ENCODE results near the gene NANOG. TPM values are rescaled to one million over a fixed set of nuclear protein-coding genes. Genes with fewer than 3 reads are reported as not detected.
"Not testable (repeated sequence)": the region's sequence is repeated elsewhere in the genome, so short reads cannot be mapped to it uniquely, and the experiment has no call there.

The NANOG gene
- total and polyA plus RNA-seq, 4 donors = 0.32 to 0.57 TPM; not detected in 2

DNA sequence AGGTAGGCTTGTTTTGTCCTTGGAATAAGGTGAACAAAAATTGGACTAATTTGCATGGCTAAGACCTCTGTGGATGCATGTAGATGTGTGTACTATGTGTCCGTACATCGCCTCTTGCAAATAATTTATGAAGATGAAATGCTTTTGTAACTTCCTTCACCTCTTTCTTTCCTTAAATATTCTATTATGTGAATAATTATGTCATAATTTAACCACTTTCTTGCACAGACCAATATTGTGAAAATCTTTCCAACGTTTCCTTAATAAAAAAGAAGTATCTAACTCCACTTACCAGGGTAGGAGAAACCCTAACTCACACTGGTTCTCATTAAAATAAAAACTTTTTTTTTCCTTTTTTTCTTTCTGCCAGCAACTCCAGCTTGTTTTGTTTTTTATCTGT is 4.0 kb downstream of the NANOG start:
- no peak overlapping the region for H3K27ac ChIP-seq (ENCODE audit: low read depth in 1 of 2, low read length in 2 of 2)
- ATAC-seq (ENCODE audit: low FRiP score) = no peak
- H3K36me3 ChIP-seq (ENCODE audit: control insufficient read depth in 1 of 2, insufficient read depth in 2 of 2, low read length in 1 of 2) = no peaks in the 10 kb centered on the region
- no peaks in the 10 kb centered on the region for H3K4me1 ChIP-seq (ENCODE audit: control insufficient read depth in 1 of 2, insufficient read depth in 2 of 2, low read length in 2 of 2)
- intact Hi-C loops (cut with DNase I) = no loop called here
- DNase-seq = no peak
- 47 to 77% methylated on average over 3 of the region's 3 CpGs for WGBS, 2 donors
- H3K9me3 ChIP-seq (ENCODE audit: control insufficient read depth, low read length) = no peaks in the 10 kb centered on the region
- no peak overlapping the region for H3K4me3 ChIP-seq (ENCODE audit: low read length in 2 of 2)
- no peaks in the 10 kb centered on the region for H3K27me3 ChIP-seq (ENCODE audit: control insufficient read depth in 1 of 2, insufficient read depth in 2 of 2, low read length in 1 of 2)

DNA sequence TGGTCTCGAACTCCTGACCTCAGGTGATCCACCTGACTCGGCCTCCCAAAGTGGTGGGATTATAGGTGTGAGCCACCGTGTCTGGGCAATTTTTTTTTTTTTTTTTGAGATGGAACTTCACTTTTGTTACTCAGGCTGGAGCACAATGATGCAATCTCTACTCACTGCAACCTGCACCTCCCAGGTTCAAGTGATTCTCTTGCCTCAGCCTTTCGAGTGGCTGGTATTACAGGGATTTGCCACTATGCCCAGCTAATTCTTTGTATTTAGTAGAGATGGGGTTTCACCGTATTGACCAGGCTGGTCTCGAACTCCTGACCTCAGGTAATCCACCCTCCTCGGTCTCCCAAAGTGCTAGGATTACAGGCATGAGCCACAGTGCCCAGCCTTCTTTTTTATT is 8.1 kb downstream of the NANOG start:
- H3K36me3 ChIP-seq (ENCODE audit: control insufficient read depth in 1 of 2, insufficient read depth in 2 of 2, low read length in 1 of 2); H3K27me3 ChIP-seq (ENCODE audit: control insufficient read depth in 1 of 2, insufficient read depth in 2 of 2, low read length in 1 of 2); intact Hi-C loops (cut with DNase I); DNase-seq; H3K27ac ChIP-seq (ENCODE audit: low read depth in 1 of 2, low read length in 2 of 2); H3K4me1 ChIP-seq (ENCODE audit: control insufficient read depth in 1 of 2, insufficient read depth in 2 of 2, low read length in 2 of 2); H3K9me3 ChIP-seq (ENCODE audit: control insufficient read depth, low read length); ATAC-seq (ENCODE audit: low FRiP score); H3K4me3 ChIP-seq (ENCODE audit: low read length in 2 of 2): not testable (repeated sequence)
- WGBS, 2 donors = 91 to 94% methylated on average over 6 to 7 of the region's 7 CpGs

DNA sequence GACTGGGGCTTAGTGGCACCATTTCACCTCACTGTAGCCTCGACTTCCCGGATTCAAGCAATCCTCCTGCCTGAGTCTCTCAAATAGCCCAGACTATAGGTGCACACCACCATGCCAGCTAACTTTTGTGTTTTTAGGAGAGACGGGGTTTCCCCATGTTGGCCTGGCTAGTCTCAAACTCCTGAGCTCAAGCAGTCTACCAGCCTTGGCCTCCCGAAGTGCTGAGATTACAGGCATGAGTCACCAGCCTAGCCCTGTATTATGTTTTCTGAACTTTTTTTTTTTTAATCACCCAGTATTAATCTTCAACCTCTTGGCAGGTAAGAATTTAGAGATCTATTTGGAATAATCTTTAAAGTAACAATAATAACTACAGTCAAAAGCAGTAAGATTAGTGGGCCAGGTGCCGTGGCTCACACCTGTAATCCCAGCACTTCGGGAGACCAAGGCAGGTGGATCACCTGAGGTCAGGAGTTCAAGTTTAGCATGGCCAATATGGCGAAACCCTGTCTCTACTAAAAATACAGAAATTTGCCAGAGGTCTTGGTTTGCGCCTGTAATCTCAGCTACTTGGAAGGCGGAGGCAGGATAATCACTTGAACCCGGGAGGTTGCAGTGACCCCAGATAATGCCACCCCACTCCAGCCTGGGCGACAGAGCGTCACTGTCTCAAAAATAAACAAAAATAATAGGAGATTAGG is 8.6 kb downstream of the NANOG start:
- WGBS, 2 donors = 48 to 52% methylated on average over 12 of the region's 12 CpGs
- ATAC-seq (ENCODE audit: low FRiP score) (no peak), DNase-seq (no peak)

DNA sequence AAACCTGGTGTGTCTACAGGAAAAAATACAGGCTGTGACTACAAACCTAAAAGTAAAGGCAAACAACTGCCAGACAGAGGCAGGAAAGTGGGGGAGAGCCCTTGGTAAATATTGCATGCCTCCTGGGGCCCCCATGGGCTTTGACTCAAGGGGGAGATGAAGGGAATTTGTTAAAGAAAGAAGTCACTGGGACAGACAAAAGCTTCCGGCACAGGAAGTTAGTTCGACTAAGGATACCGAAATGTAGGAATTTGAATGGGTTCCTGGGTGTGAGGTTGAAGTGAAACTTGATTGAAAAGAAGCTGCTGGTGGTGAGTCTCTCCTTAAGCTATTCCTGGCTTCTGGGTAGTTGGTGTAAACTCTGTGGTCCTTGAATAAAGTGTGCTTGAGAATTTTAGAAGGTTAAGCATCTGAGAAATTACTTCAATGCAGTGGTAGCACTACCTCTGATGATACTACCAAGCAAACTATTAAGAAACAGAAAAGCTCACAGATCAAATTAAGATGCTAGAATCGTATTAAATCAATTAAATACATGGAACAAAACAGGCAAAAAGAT is 9.6 kb downstream of the NANOG start:
- H3K36me3 ChIP-seq (ENCODE audit: control insufficient read depth in 1 of 2, insufficient read depth in 2 of 2, low read length in 1 of 2); H3K4me3 ChIP-seq (ENCODE audit: low read length in 2 of 2); intact Hi-C loops (cut with DNase I); DNase-seq; H3K9me3 ChIP-seq (ENCODE audit: control insufficient read depth, low read length); ATAC-seq (ENCODE audit: low FRiP score); H3K27ac ChIP-seq (ENCODE audit: low read depth in 1 of 2, low read length in 2 of 2); H3K27me3 ChIP-seq (ENCODE audit: control insufficient read depth in 1 of 2, insufficient read depth in 2 of 2, low read length in 1 of 2); H3K4me1 ChIP-seq (ENCODE audit: control insufficient read depth in 1 of 2, insufficient read depth in 2 of 2, low read length in 2 of 2): not testable (repeated sequence)
- WGBS, 2 donors = 73% methylated on average over 1 of the region's 4 CpGs

More for the DNA sequence above, 8.6 kb downstream of the NANOG start:
- intact Hi-C loops (cut with DNase I) = no loop called here
- Histone ChIP-seq H3K27me3 (ENCODE audit: control insufficient read depth in 1 of 2, insufficient read depth in 2 of 2, low read length in 1 of 2) (no peaks in the 10 kb centered on the region), H3K36me3 (ENCODE audit: control insufficient read depth in 1 of 2, insufficient read depth in 2 of 2, low read length in 1 of 2) (no peaks in the 10 kb centered on the region), H3K27ac (ENCODE audit: low read depth in 1 of 2, low read length in 2 of 2) (no peak overlapping the region), H3K9me3 (ENCODE audit: control insufficient read depth, low read length) (no peaks in the 10 kb centered on the region), H3K4me1 (ENCODE audit: control insufficient read depth in 1 of 2, insufficient read depth in 2 of 2, low read length in 2 of 2) (no peaks in the 10 kb centered on the region), H3K4me3 (ENCODE audit: low read length in 2 of 2) (no peak overlapping the region)

DNA sequence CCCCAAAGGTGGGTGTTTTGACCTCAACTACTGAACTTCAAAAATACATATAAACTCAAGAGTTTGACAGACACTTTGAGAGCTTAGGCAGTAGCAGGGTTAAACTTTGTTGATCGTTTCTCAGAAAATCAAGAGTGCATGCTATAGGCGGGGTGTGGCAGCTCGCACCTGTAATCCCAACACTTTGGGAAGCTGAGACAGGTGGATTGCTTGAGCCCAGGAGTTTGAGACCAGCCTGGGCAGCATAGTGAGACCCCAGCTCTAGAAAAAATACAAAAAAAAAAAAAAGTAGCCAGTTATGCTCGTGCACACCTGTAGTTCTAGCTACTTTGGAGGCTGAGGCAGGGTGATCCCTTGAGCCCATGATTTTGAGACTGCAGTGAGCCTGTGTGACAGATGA is 12.3 kb downstream of the NANOG start:
- Histone ChIP-seq H3K4me1 (ENCODE audit: control insufficient read depth in 1 of 2, insufficient read depth in 2 of 2, low read length in 2 of 2) (no peaks in the 10 kb centered on the region), H3K36me3 (ENCODE audit: control insufficient read depth in 1 of 2, insufficient read depth in 2 of 2, low read length in 1 of 2) (no peaks in the 10 kb centered on the region)

DNA sequence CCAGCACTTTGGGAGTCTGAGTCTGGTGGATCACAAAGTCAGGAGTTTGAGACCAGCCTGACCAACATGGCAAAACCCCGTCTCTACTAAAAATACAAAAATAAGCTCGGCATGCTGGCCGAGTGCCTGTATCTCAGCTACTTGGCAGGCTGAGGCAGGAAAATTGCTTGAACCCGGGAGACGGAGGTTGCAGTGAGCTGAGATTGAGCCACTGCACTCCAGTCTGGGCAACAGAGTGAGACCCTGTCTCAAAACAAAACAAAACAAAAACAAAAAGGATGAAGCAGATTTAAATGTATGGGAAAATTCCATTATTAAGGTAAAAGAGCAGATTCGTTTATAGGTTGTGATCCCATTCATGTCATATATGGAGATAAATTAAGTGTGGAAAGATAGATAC is 17.1 kb downstream of the NANOG start:
- H3K36me3 ChIP-seq (ENCODE audit: control insufficient read depth in 1 of 2, insufficient read depth in 2 of 2, low read length in 1 of 2); H3K4me1 ChIP-seq (ENCODE audit: control insufficient read depth in 1 of 2, insufficient read depth in 2 of 2, low read length in 2 of 2); H3K9me3 ChIP-seq (ENCODE audit: control insufficient read depth, low read length); H3K27ac ChIP-seq (ENCODE audit: low read depth in 1 of 2, low read length in 2 of 2); DNase-seq; ATAC-seq (ENCODE audit: low FRiP score); H3K27me3 ChIP-seq (ENCODE audit: control insufficient read depth in 1 of 2, insufficient read depth in 2 of 2, low read length in 1 of 2); H3K4me3 ChIP-seq (ENCODE audit: low read length in 2 of 2); intact Hi-C loops (cut with DNase I): not testable (repeated sequence)
- 8 to 9% methylated on average over 6 of the region's 6 CpGs for whole genome bisulfite sequencing, 2 donors

More for the DNA sequence above, 12.3 kb downstream of the NANOG start:
- Histone ChIP-seq H3K27me3 (ENCODE audit: control insufficient read depth in 1 of 2, insufficient read depth in 2 of 2, low read length in 1 of 2) (no peaks in the 10 kb centered on the region), H3K27ac (ENCODE audit: low read depth in 1 of 2, low read length in 2 of 2) (no peak overlapping the region), H3K9me3 (ENCODE audit: control insufficient read depth, low read length) (no peaks in the 10 kb centered on the region), H3K4me3 (ENCODE audit: low read length in 2 of 2) (no peak overlapping the region)
- 55 to 58% methylated on average over 4 of the region's 4 CpGs for WGBS, 2 donors
- ATAC-seq (ENCODE audit: low FRiP score) (no peak), DNase-seq (no peak)
- intact Hi-C loops (cut with DNase I) = no loop called here

DNA sequence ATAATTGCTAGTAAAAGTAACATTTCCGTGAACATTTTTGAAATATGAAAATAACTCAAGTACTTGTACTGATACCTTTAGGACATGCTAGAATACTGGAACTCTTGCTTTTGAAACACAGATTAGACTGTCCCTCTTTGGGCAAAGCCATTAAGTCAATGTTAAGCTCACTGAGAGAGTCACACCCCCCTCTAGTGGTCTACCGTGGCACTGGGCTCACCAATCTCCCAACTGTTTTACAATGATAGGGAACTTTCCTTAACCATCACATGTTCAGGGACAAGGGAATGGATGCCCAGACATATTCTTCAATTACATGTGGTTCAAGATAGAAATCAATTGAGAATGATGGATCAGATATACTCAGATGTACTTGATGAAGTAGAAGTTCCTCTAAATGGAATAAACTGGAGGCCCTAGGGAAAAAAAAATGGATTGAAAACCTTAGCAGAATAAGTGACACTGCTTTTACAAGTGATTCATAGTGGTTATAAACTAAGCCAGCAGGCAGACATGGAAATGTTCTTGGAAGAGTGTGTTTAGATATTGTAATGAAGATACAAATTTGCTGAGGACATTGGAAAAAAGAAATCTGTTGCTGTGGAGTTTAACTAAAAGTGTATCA is 17.8 kb downstream of the NANOG start:
- Histone ChIP-seq H3K4me3 (ENCODE audit: low read length in 2 of 2) (no peak overlapping the region), H3K36me3 (ENCODE audit: control insufficient read depth in 1 of 2, insufficient read depth in 2 of 2, low read length in 1 of 2) (no peaks in the 10 kb centered on the region), H3K4me1 (ENCODE audit: control insufficient read depth in 1 of 2, insufficient read depth in 2 of 2, low read length in 2 of 2) (no peaks in the 10 kb centered on the region), H3K27me3 (ENCODE audit: control insufficient read depth in 1 of 2, insufficient read depth in 2 of 2, low read length in 1 of 2) (no peaks in the 10 kb centered on the region), H3K9me3 (ENCODE audit: control insufficient read depth, low read length) (no peaks in the 10 kb centered on the region), H3K27ac (ENCODE audit: low read depth in 1 of 2, low read length in 2 of 2) (no peak overlapping the region)
- DNase-seq (peak; percentile 68 to 80), ATAC-seq (ENCODE audit: low FRiP score) (peak; percentile 84)
- intact Hi-C loops (cut with DNase I) = no loop called here
- WGBS, 2 donors = 1 to 3% methylated on average over 2 of the region's 2 CpGs

DNA sequence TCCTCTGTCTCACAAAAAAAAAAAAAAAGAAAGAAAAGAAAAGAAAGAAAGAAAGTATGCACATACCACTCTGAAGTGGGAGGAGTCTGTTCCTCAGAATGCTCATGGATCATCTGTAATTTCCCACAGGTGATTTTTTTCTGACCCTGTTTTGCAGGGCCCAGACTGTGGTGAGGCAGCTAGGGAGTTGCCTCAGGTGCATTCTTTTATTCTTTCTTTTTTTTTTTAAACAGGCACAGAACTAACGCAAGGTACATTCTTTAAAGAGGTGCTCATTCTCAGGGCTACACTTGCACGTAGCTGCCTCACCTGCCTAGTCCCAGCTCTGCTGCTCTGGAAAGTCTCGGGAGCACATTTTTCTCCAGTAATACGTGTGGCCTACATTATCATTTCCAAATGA is 36.6 kb downstream of the NANOG start:
- intact Hi-C loops (cut with DNase I); H3K4me3 ChIP-seq (ENCODE audit: low read length in 2 of 2); ATAC-seq (ENCODE audit: low FRiP score); H3K4me1 ChIP-seq (ENCODE audit: control insufficient read depth in 1 of 2, insufficient read depth in 2 of 2, low read length in 2 of 2); DNase-seq; H3K9me3 ChIP-seq (ENCODE audit: control insufficient read depth, low read length); H3K27ac ChIP-seq (ENCODE audit: low read depth in 1 of 2, low read length in 2 of 2); H3K27me3 ChIP-seq (ENCODE audit: control insufficient read depth in 1 of 2, insufficient read depth in 2 of 2, low read length in 1 of 2); H3K36me3 ChIP-seq (ENCODE audit: control insufficient read depth in 1 of 2, insufficient read depth in 2 of 2, low read length in 1 of 2): not testable (repeated sequence)
- 72 to 79% methylated on average over 3 to 4 of the region's 4 CpGs for WGBS, 2 donors

DNA sequence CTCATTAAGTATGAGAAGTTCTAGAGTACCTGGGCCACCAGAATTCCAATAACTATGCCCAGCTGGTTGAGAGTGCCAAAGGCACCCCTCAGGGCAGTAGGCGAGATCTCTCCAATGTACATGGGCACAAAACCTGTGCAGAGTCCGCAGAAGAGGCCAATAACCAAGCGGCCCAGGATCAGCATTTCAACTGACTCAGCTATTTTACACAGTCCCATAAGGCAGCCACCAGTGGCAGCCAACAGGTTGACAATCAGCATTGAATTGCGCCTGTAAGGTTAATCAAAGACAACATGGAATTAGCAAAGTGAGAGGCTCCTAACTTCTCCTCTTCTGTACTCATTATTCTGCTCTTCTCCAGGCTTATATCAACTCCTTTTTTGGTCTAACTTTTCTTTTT is 40.5 kb downstream of the NANOG start:
- H3K9me3 ChIP-seq (ENCODE audit: control insufficient read depth, low read length); DNase-seq; H3K27ac ChIP-seq (ENCODE audit: low read depth in 1 of 2, low read length in 2 of 2); H3K27me3 ChIP-seq (ENCODE audit: control insufficient read depth in 1 of 2, insufficient read depth in 2 of 2, low read length in 1 of 2); ATAC-seq (ENCODE audit: low FRiP score); H3K4me3 ChIP-seq (ENCODE audit: low read length in 2 of 2); H3K36me3 ChIP-seq (ENCODE audit: control insufficient read depth in 1 of 2, insufficient read depth in 2 of 2, low read length in 1 of 2); intact Hi-C loops (cut with DNase I); H3K4me1 ChIP-seq (ENCODE audit: control insufficient read depth in 1 of 2, insufficient read depth in 2 of 2, low read length in 2 of 2): not testable (repeated sequence)
- 93% methylated on average over 4 of the region's 4 CpGs for WGBS, 2 donors
